DMS53 treated with DMSO at 0.1 percent for 48 hours (cell line): Measurements from ENCODE around the gene RNU5D-1.

Source experiments
- DNase-seq: peaks from one replicate; lab custom pipeline; 2025; ENCODE audit not compliant: unreplicated experiment; lab: John Stamatoyannopoulos, UW

The RNU5D-1 gene

DNA sequence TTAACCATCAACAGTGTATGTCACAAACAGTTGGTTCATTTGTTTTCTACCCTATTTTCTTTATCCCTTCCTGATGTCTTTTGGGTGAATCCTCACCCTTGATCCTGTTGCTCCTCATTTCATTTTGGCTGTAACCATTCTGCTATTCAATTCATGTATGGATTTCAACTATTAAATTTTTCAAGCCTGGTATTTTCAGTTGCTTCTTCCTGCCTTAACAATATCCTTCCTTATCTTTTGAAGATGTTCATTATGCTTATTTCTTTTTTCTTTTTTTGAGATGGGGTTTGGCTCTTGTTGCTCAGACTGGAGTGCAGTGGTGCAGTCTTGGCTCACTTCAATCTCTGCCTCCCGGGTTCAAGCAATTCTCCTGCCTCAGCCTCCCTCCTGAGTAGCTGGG lies 2.8 kb upstream of the RNU5D-1 start:
- no peak for DNase-seq

DNA sequence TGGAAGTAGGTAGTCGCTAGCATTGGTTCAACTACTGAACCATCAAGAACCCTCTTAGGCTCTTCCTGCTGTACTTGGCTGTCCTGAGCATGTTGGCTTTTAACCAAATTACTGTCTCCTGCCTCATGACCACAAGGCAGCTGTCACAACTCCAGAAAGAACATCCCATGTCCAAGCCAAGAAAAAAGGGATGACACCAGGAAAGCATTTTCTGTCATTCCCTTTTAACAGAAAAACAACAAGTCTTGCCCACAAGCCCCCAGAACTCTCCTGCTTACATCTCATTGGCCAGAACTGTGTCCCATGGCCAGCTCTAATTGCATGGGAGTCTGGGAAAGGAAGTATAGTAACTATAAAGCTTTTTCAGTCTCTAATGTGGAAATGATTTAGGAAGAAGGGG lies 2.4 kb upstream of the RNU5D-1 start:
- no peak for DNase-seq

- DNase-seq: no peak
These were observed 5.8 kb downstream of the RNU5D-1 start for GRCh38 chr1:44724955-44725698.

DNA sequence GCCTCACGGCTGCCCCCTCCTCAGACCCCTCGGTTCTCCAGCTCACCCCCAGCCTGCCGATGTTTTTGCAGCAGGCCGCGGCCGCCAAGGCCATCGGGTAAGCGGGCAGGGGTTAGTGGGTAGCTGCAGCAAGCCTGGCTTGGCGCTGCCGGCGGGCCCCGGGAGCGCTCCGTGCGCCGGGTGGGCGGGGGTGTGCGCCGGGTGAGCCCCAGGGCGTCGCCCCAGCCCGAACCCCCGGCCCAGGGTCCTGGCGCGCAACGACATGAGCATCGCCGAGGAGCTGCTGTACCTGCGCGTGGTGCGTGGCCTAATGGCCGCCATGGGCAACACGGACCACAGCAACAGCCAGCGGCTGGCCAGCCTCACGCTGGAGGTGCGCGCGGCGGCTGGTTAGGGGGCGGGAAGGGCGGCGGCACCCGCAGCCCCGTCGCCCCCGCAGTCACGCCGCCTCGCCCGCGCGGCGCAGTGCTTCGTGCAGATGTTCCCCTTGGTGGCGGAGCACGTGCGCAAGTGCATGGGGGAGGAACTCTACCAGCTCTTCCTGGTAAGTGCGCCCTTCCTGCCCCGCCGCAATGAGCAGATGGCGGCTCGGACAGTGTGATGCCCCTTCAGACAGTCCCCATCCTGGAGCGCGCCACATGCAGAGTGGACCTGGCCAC lies 6.5 kb downstream of the RNU5D-1 start:
- DNase-seq: no peak

- no peak for DNase-seq
These were observed 7.3 kb downstream of the RNU5D-1 start for GRCh38 chr1:44723496-44724295.

- DNase-seq: no peak
These were observed 7.9 kb downstream of the RNU5D-1 start for GRCh38 chr1:44723064-44723463.

DNA sequence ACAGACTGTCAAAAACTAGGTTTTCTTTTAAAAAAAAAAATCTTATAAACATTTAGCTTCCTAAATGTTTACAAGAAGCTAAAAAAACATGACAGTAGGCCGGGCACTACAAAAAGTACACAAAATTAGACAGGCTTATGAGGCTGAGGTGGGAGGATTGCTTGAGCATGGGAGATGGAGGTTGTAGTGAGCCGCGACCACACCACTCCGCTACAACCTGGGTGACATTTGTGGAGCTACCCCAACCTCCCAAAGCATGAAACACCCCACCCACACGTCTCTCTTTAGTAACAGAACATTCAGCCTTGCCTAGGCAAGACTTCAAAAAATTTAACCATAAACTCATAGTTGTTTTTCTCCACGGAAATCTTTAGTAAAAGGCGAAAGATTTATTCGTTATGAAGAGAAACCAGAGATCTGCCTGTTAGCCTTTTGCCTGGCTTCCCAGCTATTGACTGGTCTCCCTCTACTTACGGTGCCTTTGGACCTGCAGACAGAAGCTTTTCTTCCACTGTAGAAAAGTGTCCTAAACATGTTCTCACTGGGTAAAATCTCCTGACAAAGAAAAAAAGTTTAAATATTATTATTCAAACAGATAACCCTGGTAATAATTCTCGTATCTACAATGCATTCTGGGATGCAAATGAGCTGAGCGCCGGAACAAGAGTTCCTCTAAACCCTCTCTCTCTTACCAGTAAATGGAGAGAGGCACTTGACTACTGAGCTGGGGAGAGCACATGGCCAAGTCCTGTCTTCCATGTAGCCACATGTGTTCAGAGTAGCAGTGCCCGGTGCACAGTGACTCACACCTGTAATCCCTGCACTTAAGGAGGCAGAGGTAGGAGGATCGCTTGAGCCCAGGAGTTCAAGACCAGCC lies 9.2 kb downstream of the RNU5D-1 start:
- peak; percentile 99 for DNase-seq

- no peak for DNase-seq
These were observed 10.7 kb downstream of the RNU5D-1 start for GRCh38 chr1:44720281-44720680.

DNA sequence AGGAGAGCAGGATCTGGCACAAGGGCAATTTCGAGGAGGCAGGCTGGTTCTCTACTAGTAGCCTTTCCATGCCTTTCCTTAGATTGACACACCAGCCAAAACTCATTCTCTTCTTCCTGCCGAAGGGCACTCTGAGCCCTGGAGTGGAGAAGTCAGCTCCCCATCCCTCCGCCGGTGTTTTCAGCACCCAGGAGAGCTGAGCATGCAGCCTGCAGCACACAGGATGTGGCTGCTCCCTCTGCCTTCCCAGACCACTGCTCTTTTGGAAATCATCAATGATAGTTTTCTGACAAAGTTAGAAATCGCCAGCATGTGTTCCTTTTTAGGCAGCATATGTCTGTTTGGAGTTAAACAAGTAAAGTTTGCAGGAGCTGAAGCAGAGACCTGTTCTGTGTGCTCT lies 11.7 kb downstream of the RNU5D-1 start:
- DNase-seq: no peak

- no peak for DNase-seq
These were observed 12.9 kb downstream of the RNU5D-1 start for GRCh38 chr1:44718091-44718490.

DNA sequence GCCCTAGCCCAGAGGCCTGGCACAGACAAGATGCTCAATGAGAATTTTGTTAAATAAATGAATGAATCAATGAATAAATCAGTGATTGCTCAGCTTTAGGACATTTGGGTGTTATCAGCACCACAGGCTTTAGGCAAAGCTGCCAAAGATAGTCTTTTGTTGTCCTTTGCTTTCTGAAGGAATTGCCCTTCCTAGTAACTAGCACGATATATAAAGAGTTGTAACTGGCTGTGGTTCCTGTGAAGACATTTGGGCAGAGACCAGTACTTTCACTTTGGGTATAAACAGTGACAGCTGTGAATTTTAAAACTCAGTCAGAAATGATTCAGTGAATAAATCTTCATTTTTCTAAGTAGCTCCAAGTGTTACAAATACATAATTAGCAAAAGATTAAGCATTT lies 13.3 kb downstream of the RNU5D-1 start:
- no peak for DNase-seq

DNA sequence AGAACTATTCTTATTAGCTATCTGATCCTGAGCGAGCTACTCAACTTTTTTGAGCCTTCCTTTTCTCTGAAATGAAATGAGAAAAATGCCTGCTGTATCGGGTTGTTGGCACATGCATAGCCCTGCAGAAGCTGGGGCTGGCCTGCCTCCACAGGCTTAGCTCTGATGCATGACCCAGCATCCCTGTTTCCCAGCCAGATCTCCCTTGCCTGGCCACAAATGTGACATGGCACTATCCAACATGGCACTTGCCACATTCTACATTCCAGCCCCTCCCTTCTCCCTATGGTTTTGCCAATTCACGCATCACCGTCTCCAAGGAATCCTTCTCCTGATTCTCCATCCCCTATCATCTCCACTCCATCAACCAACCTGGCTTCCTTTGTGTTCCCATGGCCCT lies 13.8 kb downstream of the RNU5D-1 start:
- no peak for DNase-seq

- peak; percentile 84 for DNase-seq
These were observed 15.9 kb downstream of the RNU5D-1 start for GRCh38 chr1:44714944-44715571.

GRCh38 chr1:44714532-44714931 lies 16.4 kb downstream of the RNU5D-1 start:
- no peak for DNase-seq

GRCh38 chr1:44713321-44713781 lies 17.6 kb downstream of the RNU5D-1 start:
- peak; percentile 90 for DNase-seq

DNA sequence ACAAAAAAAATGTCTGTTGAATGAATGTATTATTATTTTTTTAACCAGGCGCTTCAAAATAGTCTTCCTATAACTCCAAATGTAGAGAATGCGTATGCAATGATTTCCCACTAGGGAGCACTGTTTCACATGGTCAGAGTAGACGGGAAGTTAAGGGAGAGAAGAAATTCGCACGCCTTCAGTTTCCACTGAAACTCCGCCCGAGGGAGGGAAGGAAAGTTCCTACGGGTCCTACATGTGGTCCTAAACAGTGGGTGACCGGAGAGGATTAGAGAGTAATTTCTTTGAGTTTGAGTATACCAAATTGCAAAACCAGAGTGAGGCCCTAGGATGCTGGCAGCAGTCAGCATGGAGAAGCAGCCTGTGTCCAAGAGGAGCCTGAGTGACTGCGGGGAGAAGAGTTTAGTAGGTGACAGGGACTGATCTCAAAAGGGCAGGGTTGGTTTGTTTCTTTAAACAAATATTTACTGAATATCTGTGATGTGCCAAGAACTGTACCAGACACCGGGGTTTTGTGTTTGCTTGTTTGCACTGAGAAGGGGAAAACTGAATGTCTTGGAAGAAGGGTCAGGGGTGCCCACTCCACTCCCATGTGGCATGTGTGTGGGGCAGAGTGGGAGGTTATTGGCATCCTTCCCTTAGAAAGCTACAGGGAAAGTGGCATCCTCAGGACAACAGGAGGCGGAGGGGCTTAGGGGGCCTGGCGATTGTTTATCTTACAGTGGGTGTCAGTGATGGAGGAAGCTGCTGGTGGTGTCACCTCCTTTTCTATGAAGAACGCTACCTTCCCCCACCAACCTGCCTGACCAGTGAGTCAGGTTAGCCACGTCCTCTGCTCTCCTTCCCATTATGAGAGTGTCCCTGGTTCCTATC lies 22.8 kb downstream of the RNU5D-1 start:
- no peak for DNase-seq

DNA sequence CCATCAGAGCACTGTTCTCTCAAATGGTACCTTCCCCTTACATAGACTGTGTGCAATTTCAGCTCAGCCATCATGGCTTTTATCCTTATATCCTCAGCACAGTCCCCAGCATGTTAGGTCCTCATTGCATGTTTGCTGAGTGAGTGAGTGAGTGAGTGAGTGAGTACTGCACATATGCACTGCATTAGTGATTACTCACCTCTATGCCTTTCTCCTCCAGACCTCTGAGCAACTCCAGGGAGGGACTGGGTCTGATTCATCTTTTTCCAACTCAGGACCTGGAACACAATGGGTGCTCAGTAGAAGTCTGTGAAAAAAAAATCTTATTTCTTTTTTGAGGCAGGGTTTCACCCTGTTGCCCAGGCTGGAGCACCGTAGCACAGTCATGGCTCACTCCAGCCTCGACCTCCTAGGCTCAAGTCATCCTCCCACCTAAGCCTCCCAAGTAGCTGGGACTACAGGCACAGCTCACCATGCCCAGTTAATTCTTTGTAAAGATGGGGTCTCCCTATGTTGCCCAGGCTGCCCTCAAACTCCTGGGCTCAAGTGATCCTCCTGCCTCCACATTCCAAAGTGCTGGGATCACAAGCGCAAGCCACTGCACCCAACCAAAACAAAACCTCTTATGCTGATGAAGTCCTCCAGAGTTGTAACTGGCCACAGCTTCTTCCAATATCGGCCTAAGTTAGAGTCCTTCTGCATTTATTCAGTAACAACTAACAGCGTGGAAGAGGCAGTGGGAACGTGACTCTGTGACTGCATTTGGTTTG lies 23.7 kb downstream of the RNU5D-1 start:
- no peak for DNase-seq

DNA sequence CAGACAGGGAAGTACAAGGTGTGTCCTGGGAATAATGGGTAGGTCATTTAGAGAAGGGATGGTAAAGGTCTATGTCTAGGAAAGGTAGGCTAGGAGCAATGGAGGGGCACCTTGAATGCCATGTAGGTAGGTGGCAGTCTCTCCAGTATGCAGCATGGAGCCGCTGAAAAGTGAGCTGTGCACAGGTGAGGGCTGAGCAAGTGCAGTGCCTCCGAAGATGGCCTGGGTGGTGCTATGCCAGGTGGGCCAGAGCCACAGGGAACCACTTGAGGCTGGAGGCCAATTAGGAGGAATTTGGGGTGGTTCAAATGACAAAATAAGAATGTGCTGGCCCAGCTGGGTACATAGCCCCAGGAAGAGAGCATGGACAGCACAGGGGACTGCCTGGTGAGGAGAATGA lies 25.0 kb downstream of the RNU5D-1 start:
- no peak for DNase-seq

DNA sequence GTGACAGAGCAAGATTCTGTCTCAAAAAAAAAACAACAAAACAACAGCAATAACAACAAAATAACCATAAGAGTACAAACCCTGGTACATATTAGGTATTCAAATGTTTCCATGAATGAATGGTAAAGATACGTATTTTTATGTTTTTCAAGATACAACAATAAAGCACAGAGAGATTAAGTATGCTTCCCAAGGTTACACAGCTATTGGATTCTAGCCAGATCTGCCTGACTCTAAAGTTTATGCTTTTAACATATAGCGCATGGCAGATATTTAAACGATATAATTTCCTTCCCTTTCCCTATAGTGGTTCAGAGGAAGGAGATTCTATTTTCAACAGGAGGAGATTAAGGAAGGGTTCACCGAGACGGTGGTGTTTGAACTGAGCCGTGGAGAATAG lies 25.5 kb downstream of the RNU5D-1 start:
- no peak for DNase-seq
